Measurements from ENCODE around the gene ERBB4.

GRCh38 chr2:211611061-211611518 lies 927.5 kb downstream of the ERBB4 start:
- TF ChIP-seq POLR2AphosphoS5 (IDR thresholded peaks at IDR 0.05; ENCODE audit: low read depth, low read length) (no peak), TAF1 (IDR thresholded peaks at IDR 0.05; ENCODE audit: borderline replicate concordance, low read depth, low read length) (no peak), MAX (IDR thresholded peaks at IDR 0.05; ENCODE audit: low read depth) (no peak), PBX3 (IDR thresholded peaks at IDR 0.05) (no peak), YY1 (IDR thresholded peaks at IDR 0.05; ENCODE audit: low read depth) (no peak)

Data from SK-N-SH (cell line).